Cardiac fibroblast (primary cell): ENCODE data around the gene MACROD2.

Experiments
- DNase-seq, 2 donors: peaks; one replicate each; pipeline versions ENCODE4 v3.0.0 to v3.0.0-alpha.2; 2010; ENCODE audit warnings: low read depth in 2 of 2
- H3K4me3 ChIP-seq, 2 donors: replicated peaks in 1 of 2; 1 replicate in 1 of 2; 2 replicates in 1 of 2; pipeline ENCODE4 v1.5.1; 2011; ENCODE audit warnings: low read depth in 2 of 2, low read length in 2 of 2, mild to moderate bottlenecking in 2 of 2, moderate library complexity in 1 of 2
- TF ChIP-seq, protein P1 (sequence below): IDR thresholded peaks from one replicate; pipeline ENCODE4 v1.5.1; 2011; ENCODE audit warnings: low read depth, mild to moderate bottlenecking, low read length, inconsistent platforms

The MACROD2 gene

DNA sequence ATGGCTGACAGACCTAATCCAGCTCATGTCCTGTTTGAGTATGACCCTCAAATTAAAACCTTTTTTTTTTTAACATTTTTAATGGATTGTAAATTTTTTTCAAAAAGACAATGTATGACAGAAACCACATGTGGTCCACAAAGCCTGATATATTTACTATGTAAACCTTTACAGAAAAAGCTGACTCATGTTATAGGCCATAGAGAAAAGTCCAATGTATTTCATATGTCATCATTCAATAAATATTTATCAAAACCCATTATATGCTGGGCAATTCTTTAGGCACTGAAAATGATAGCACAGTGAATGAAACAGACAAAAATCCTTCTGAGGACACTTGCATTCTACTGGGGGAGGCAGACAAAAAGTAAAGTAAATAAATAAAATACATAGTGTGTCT is 1168.3 kb downstream of the MACROD2 start:
- DNase-seq: no peak
- TF ChIP-seq, protein P1, sequence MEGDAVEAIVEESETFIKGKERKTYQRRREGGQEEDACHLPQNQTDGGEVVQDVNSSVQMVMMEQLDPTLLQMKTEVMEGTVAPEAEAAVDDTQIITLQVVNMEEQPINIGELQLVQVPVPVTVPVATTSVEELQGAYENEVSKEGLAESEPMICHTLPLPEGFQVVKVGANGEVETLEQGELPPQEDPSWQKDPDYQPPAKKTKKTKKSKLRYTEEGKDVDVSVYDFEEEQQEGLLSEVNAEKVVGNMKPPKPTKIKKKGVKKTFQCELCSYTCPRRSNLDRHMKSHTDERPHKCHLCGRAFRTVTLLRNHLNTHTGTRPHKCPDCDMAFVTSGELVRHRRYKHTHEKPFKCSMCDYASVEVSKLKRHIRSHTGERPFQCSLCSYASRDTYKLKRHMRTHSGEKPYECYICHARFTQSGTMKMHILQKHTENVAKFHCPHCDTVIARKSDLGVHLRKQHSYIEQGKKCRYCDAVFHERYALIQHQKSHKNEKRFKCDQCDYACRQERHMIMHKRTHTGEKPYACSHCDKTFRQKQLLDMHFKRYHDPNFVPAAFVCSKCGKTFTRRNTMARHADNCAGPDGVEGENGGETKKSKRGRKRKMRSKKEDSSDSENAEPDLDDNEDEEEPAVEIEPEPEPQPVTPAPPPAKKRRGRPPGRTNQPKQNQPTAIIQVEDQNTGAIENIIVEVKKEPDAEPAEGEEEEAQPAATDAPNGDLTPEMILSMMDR: no peak
- no peak overlapping the region for H3K4me3 ChIP-seq

DNA sequence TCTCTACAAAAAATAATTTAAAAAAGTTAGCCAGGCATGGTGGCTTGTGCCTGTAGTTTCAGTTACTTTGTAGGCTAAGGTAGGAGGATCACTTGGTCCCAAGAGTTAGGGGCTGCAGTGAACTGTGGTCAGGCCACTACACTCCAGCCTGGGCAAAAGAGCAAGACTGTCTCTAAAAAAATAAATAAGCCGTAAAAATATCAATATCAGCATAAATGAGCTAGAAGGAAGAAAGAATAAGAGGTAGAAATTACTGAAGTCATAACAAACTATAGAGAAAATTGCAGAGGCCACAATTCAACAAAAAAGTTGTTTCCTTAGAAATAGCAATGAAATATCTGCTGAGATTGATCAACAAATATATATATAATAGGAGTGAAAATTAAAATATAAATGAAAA is 1169.4 kb downstream of the MACROD2 start:
- DNase-seq: no peak
- TF ChIP-seq, protein P1: no peak
- H3K4me3 ChIP-seq: no peak overlapping the region

DNA sequence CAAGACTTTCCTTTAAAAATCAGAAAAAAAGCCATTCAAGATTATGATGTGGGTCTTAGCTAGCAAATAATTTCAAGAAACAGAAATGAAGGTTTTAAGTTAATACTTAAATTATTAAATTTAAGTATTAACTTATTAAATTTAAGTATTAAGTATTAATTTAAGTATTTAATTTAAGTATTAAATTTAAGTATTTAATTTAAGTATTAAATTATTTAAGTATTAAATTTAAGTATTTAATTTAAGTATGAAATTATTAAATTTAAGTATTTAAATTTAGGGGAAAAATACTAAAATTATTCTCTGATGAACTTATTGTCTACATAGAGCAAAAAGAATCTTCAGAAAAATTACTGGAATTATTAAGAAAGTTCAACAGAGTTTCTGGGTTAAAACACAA is 1171.4 kb downstream of the MACROD2 start:
- TF ChIP-seq, protein P1: no peak
- no peak for DNase-seq
- H3K4me3 ChIP-seq: no peak overlapping the region

DNA sequence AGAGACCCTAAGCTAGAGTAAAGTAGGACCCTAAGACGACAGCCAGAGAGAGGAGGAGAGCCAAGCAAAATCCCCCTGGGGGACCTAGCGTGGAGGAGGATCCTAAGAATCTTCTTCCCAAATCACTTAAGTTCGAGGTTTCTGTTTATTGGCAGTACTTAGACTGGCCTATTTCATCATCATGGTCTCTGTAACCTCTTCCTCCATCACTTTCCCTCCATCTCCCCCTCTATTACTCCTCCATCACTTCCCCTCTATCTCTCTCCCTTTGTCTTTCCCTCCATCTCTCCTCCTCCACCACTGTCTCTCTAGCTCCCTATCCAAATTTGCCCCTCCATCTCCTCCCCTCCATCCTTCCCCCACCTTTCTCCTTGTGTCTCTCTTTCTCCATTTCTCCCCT is 1175.7 kb downstream of the MACROD2 start:
- H3K4me3 ChIP-seq: no peak overlapping the region
- DNase-seq: no peak
- TF ChIP-seq, protein P1: no peak

DNA sequence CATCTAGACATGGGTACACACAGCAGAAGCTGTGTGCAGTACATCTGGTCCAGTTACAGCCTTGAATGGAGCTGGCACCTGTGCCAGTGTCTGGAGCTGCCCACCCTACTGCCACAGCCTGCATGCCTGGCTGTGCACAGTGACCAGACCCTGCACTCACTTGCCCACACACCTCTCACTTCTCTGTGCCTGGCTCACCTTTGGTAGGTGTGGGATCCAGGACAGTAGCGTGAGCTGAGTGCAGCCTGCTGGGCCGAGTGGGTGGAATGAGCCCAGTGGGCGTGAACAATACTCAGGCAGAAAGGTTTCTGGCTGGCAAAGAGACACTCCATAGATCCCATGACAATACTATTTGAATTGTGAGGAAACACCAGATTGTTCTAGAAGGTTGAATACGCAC is 1181.6 kb downstream of the MACROD2 start:
- no peak for DNase-seq
- TF ChIP-seq, protein P1: no peak
- no peak overlapping the region for H3K4me3 ChIP-seq

DNA sequence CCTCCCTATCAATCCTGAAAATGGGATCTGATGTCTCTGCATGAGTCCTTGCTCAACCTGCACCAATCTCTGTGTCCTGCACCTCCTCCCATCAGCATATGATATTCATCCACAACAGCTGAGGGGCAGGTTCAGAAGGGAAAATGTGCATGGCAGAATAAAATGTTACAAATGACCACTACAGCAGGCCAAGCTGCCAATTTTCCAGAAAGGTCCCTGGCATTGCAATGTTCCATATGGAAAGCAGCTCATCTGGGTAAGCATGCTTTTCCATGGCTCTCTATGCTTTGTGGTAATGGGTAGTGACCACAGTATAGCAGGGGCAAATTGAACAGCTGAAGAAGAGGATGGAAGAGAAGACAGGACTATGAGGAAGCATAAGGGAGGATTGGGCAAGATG is 1183.3 kb downstream of the MACROD2 start:
- H3K4me3 ChIP-seq: no peak overlapping the region
- TF ChIP-seq, protein P1: no peak
- no peak for DNase-seq

DNA sequence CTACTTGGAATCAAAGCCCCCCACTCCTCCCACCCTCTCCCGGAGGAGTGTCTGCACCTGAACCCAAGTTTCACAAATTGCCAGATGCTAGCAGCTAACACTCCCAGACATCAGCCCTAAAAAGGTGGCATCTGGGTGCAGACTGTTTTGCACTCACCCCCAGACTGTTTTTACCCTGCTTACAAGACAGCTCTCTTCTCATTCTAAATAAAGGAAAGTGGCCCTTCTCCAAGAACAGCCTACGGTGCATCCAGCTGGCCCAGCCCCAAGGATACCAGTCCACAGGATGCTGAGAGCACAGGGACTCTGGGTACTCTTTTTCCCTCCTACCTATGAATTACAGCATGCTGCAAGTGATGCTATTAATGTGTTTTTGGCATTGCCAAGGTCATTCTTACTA is 1184.1 kb downstream of the MACROD2 start:
- DNase-seq: no peak
- TF ChIP-seq, protein P1: no peak

More for the DNA sequence above, 1184.1 kb downstream of the MACROD2 start:
- no peak overlapping the region for H3K4me3 ChIP-seq
